H1 (cell line): ENCODE results near the gene SLC43A3. TPM values are rescaled to one million over a fixed set of nuclear protein-coding genes. Genes with fewer than 3 reads are reported as not detected.

Experiments used
- BCL11A ChIP-seq, 2 experiments: IDR thresholded peaks; one replicate each; pipeline ENCODE4 v1.6.1; 2011; ENCODE audit warnings: low read depth in 2 of 2, low read length in 2 of 2, mild to moderate bottlenecking in 2 of 2
- POLR2A ChIP-seq, 2 experiments: IDR thresholded peaks; 1 replicate in 1 of 2; 2 replicates in 1 of 2; pipeline ENCODE4 v1.6.1; 2011; ENCODE audit warnings: low read depth in 2 of 2, low read length in 2 of 2, mild to moderate bottlenecking in 2 of 2; ENCODE audit errors: control extremely low read depth in 1 of 2
- RBBP5 ChIP-seq: IDR thresholded peaks from 2 replicates; pipeline ENCODE4 v1.7.1; 2012; ENCODE audit warnings: low read depth, mild to moderate bottlenecking, inconsistent platforms, low read length, moderate library complexity, borderline replicate concordance
- polyA plus RNA-seq, 7 experiments: library from polyadenylated mRNA; depleted of rRNA in 3 of 7; stranded (reverse) in 5 of 7; unstranded in 2 of 7; fragments of >200 nt in 5 of 7; fragments of 200-250 nt in 2 of 7; gene quantifications; 1 replicate in 5 of 7; 2 replicates in 1 of 7; 4 replicates in 1 of 7; pipeline versions ENCODE4 v1.2.1 to v1.2.3, GENCODE V29; 2011 to 2013; ENCODE audit warnings: missing spikeins in 2 of 7, mixed read lengths in 2 of 7
- total RNA-seq: library from RNA; stranded (reverse); fragmentation: NEBNext Ultra II Directional; extraction: Animal tissue kit (Norgen Biotek cat#: 25700); gene quantifications from 2 replicates; pipeline ENCODE4 v1.2.1, GENCODE V29; 2021

SLC43A3 gene
- total and polyA plus RNA-seq, 2 of the 8 experiments (the other 6 are each of a cell fraction or from before 2014, with no cell fraction given) = 31.8 to 67.8 TPM

DNA sequence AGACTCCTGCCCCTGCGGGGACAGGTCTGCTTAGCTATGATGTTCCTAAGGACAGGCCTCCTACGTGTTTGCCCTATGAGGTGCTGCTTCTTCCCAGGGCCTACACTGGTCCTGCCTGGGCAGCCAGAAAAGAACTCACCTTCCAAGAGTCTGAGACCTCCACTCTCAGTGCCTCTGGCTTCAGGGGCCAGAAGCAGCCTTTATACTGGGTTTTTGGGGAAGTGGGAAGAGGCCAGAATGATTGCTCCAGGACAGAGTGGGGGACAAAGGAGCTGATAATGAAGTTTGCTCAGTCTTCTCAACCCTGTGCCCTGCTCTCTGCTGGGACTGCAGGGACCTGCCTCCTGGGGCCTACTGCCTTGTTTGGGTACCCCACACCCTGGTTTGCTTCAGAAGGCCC lies 45.9 kb downstream of the SLC43A3 start, which contains the start of gene PRG3 (continued):
- no peak for TF ChIP-seq POLR2A (IDR thresholded peaks at IDR 0.05; ENCODE audit: control extremely low read depth in 1 of 2, low read depth in 2 of 2, low read length in 2 of 2)
- no peak for TF ChIP-seq RBBP5
- no peak for TF ChIP-seq BCL11A (IDR thresholded peaks at IDR 0.05; ENCODE audit: low read depth in 2 of 2, low read length in 2 of 2)
